Endothelial cell of umbilical vein (primary cell): ENCODE measurements around the gene GRID1. TPM values are rescaled to one million over a fixed set of nuclear protein-coding genes. Genes with fewer than 3 reads are reported as not detected.

Experiments
- BruUV-seq: library from RNA; stranded (reverse); fragments of 400-500 nt; replicated peaks from 2 replicates; lab custom pipeline; 2021; lab: Mats Ljungman, UMichigan
- CTCF ChIA-PET: fragments of 300-600, 350-600 bp; sonication (Branson Sonifier 250); formaldehyde crosslinking; loops from one replicate; lab custom pipeline; 2021; ENCODE audit warnings: antibody characterized with exemption, inconsistent platforms; lab: Charles Lee
- POLR2A ChIA-PET: fragments of 300-600, 350-600 bp; sonication (Branson Sonifier 250); formaldehyde crosslinking; loops from one replicate; lab custom pipeline; 2021; ENCODE audit warnings: antibody characterized with exemption, inconsistent platforms; lab: Charles Lee
- DNase-seq: peaks from one replicate; pipeline ENCODE4 v3.0.0-alpha.2; 2011; ENCODE audit warnings: low read depth, low spot score
- FAIRE-seq: peaks from 2 replicates; lab custom pipeline; 2011; peaks lifted over from hg19 to GRCh38; lab: Jason Lieb, UNC
- H2AFZ ChIP-seq: 2 replicates; pipeline ENCODE4 v1.6.0; 2012; ENCODE audit warnings: low read depth, low read length, control low read depth, inconsistent platforms
- H3K27ac ChIP-seq: 2 replicates; pipeline ENCODE4 v1.5.1; 2011; ENCODE audit warnings: low read depth, mild to moderate bottlenecking, control low read depth, low read length, moderate library complexity; ENCODE audit not compliant: insufficient read depth
- H3K27me3 ChIP-seq, 2 experiments: 2 replicates each; pipeline versions ENCODE4 v1.6.0 to v1.6.1; 2011; ENCODE audit warnings: low read length in 2 of 2, mixed read lengths in 1 of 2; ENCODE audit not compliant: control insufficient read depth in 2 of 2, insufficient read depth in 2 of 2
- H3K36me3 ChIP-seq, 2 experiments: 2 replicates in 1 of 2; 3 replicates in 1 of 2; pipeline ENCODE4 v1.5.1; 2011; ENCODE audit warnings: low read length in 2 of 2, mild to moderate bottlenecking in 1 of 2, moderate library complexity in 1 of 2; ENCODE audit not compliant: control insufficient read depth in 2 of 2, insufficient read depth in 2 of 2; ENCODE audit errors: extremely low read depth in 1 of 2
- H3K4me1 ChIP-seq: 3 replicates; pipeline ENCODE4 v1.5.1; 2011; ENCODE audit warnings: mild to moderate bottlenecking, low read length; ENCODE audit not compliant: control insufficient read depth, insufficient read depth; ENCODE audit errors: extremely low read depth
- H3K4me2 ChIP-seq: 2 replicates; pipeline ENCODE4 v1.6.1; 2011; ENCODE audit warnings: low read length, control low read depth, mixed read lengths; ENCODE audit not compliant: insufficient read depth
- H3K4me3 ChIP-seq, 3 experiments: fragments of 200-600 bp in 1 of 3; sonication (generic), shearing (Covaris generic) in 1 of 3; replicated peaks in 1 of 3; 2 replicates each; pipeline ENCODE4 v1.5.1; 2011 to 2016; ENCODE audit warnings: control low read depth in 3 of 3, low read length in 3 of 3, mild to moderate bottlenecking in 2 of 3, inconsistent platforms in 1 of 3, low read depth in 1 of 3, moderate library complexity in 1 of 3; ENCODE audit not compliant: insufficient read depth in 1 of 3
- H3K79me2 ChIP-seq: 2 replicates; pipeline ENCODE4 v1.6.0; 2012; ENCODE audit warnings: low read length, inconsistent platforms; ENCODE audit not compliant: control insufficient read depth, insufficient read depth
- H3K9ac ChIP-seq: replicated peaks from 2 replicates; pipeline ENCODE3; 2011; ENCODE audit warnings: low read length, control low read depth; ENCODE audit not compliant: insufficient read depth; ENCODE audit errors: extremely low read depth
- H3K9me1 ChIP-seq: replicated peaks from 3 replicates; pipeline ENCODE4 v1.6.0; 2011; ENCODE audit warnings: mild to moderate bottlenecking, low read length; ENCODE audit not compliant: control insufficient read depth, insufficient read depth; ENCODE audit errors: extremely low read depth
- H3K9me3 ChIP-seq: replicated peaks from 2 replicates; pipeline ENCODE4 v1.5.1; 2012; ENCODE audit warnings: low read length, inconsistent platforms; ENCODE audit not compliant: control insufficient read depth, insufficient read depth
- H4K20me1 ChIP-seq: replicated peaks from 2 replicates; pipeline ENCODE3; 2011; ENCODE audit warnings: mild to moderate bottlenecking, low read length; ENCODE audit not compliant: control insufficient read depth, insufficient read depth; ENCODE audit errors: extremely low read depth
- EZH2 ChIP-seq: IDR thresholded peaks from 2 replicates; pipeline ENCODE4 v1.6.1; 2012; ENCODE audit warnings: borderline replicate concordance, low read depth, mild to moderate bottlenecking, moderate library complexity, low read length, inconsistent platforms; ENCODE audit not compliant: severe bottlenecking
- FOS ChIP-seq: IDR thresholded peaks from 2 replicates; pipeline ENCODE4 v1.6.1; 2011; ENCODE audit warnings: mild to moderate bottlenecking, low read length, moderate library complexity, borderline replicate concordance; ENCODE audit not compliant: insufficient read depth
- GATA2 ChIP-seq: IDR thresholded peaks from 2 replicates; pipeline ENCODE4 v1.7.0; 2011; ENCODE audit warnings: low read depth, mild to moderate bottlenecking, moderate library complexity, mixed read lengths, low read length; ENCODE audit not compliant: insufficient read length, insufficient read depth
- JUN ChIP-seq: IDR thresholded peaks from 2 replicates; pipeline ENCODE4 v1.6.1; 2011; ENCODE audit warnings: borderline replicate concordance, low read depth; ENCODE audit not compliant: insufficient read length, insufficient read depth
- MAX ChIP-seq: IDR thresholded peaks from 2 replicates; pipeline ENCODE4 v1.6.1; 2011; ENCODE audit not compliant: insufficient read depth, insufficient read length
- MYC ChIP-seq: IDR thresholded peaks from one replicate; pipeline ENCODE4 v1.6.1; 2011; ENCODE audit warnings: mild to moderate bottlenecking, low read depth, low read length
- POLR2A ChIP-seq: IDR thresholded peaks from 2 replicates; pipeline ENCODE4 v1.6.1; 2012; ENCODE audit warnings: low read depth, mild to moderate bottlenecking, control low read depth, low read length
- POLR2AphosphoS5 ChIP-seq: IDR thresholded peaks from 2 replicates; pipeline ENCODE4 v1.6.1; 2012; ENCODE audit warnings: low read depth, mild to moderate bottlenecking, control low read depth, low read length, moderate library complexity; ENCODE audit not compliant: insufficient read depth
- dilution Hi-C: fragments of 300-500 bp; cut with MboI; formaldehyde crosslinking; loops from one replicate; pipeline ENCODE4 v1.15.0; 2019; ENCODE audit warnings: low sequenced_read_pairs; ENCODE audit not compliant: extremely low pct_ligation_motif_present
- intact Hi-C: fragments of 100-400 bp; cut with micrococcal nuclease; formaldehyde crosslinking; loops from one replicate; pipeline ENCODE4 v1.10.0; 2022
- polyA plus RNA-seq, 4 experiments: library from polyadenylated mRNA; depleted of rRNA in 3 of 4; stranded (reverse) in 3 of 4; unstranded in 1 of 4; fragments of >200 nt; gene quantifications; 2 replicates each; pipeline versions ENCODE4 v1.2.1 to v1.2.3, GENCODE V29; 2011 to 2012; ENCODE audit warnings: missing spikeins in 1 of 4
- total RNA-seq: library from RNA; stranded (reverse); gene quantifications from 2 replicates; pipeline ENCODE4 v1.2.3, GENCODE V29; 2021

GRID1 gene
- total and polyA plus RNA-seq, 2 donors (not counting 3 experiments of a cell fraction or from before 2014, with no cell fraction given): not detected

DNA sequence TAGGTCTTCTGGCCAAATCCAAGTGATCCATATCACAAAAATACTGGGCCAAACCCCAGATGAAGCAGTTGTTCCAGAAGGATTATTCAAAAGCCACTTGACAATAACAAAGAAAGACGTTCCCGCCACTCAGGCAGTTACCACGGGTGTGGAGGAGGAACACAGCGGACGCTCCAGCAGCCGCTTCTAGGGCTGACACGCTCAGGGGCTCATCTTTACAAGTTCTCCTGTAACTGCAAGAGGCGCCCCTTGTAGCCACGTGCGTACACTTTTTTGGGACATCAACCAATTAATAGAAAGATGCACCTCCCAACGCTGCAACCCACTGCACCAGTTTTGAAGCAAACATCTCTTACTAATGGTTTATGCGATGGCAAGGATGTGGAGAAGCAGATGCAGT, 159.4 kb downstream of the GRID1 start:
- no peaks in the 10 kb centered on the region for H3K9me1 ChIP-seq
- no peak overlapping the region for H3K4me2 ChIP-seq
- CTCF ChIA-PET: no interaction called here
- no peaks in the 10 kb centered on the region for H4K20me1 ChIP-seq
- dilution Hi-C loops (no loop called here), intact Hi-C loops (no loop called here)
- no peak overlapping the region for H3K9ac ChIP-seq
- DNase-seq (no peak), FAIRE-seq (no peak)
- no TSS peak for BruUV-seq
- no peaks in the 10 kb centered on the region for H3K36me3 ChIP-seq
- no peak overlapping the region for H2AFZ ChIP-seq
- H3K4me1 ChIP-seq: no peaks in the 10 kb centered on the region
- POLR2A ChIA-PET: no interaction called here
- H3K9me3 ChIP-seq: no peaks in the 10 kb centered on the region
- no peak overlapping the region for H3K4me3 ChIP-seq
- no peaks in the 10 kb centered on the region for H3K79me2 ChIP-seq
- no peak overlapping the region for H3K27ac ChIP-seq
- no peaks in the 10 kb centered on the region for H3K27me3 ChIP-seq
- TF ChIP-seq EZH2 (no peak), GATA2 (no peak), POLR2A (no peak), MYC (no peak)

- CTCF ChIA-PET: no interaction called here
- dilution Hi-C loops: no loop called here
These were observed 160.4 kb downstream of the GRID1 start for GRCh38 chr10:86206240-86206579.

More at GRCh38 chr10:86206240-86206579, 160.4 kb downstream of the GRID1 start:
- Histone ChIP-seq H3K4me2 (no peak overlapping the region), H3K79me2 (no peaks in the 10 kb centered on the region), H4K20me1 (no peaks in the 10 kb centered on the region), H3K9me3 (no peaks in the 10 kb centered on the region), H3K9ac (no peak overlapping the region), H3K36me3 (no peaks in the 10 kb centered on the region), H3K9me1 (no peaks in the 10 kb centered on the region), H3K4me1 (no peaks in the 10 kb centered on the region), H3K4me3 (no peak overlapping the region), H3K27me3 (no peaks in the 10 kb centered on the region), H3K27ac (no peak overlapping the region), H2AFZ (no peak overlapping the region)
- intact Hi-C loops: no loop called here
- DNase-seq (no peak), FAIRE-seq (no peak)
- BruUV-seq: no TSS peak
- TF ChIP-seq JUN (no peak), POLR2A (no peak), POLR2AphosphoS5 (no peak), FOS (no peak), MAX (no peak), EZH2 (no peak), GATA2 (no peak), MYC (no peak)
- POLR2A ChIA-PET: no interaction called here
